ENCODE measurements around the gene GXYLT1.
"Not testable (repeated sequence)": the region's sequence is repeated elsewhere in the genome, so short reads cannot be mapped to it uniquely, and the experiment has no call there.

GXYLT1 gene

DNA sequence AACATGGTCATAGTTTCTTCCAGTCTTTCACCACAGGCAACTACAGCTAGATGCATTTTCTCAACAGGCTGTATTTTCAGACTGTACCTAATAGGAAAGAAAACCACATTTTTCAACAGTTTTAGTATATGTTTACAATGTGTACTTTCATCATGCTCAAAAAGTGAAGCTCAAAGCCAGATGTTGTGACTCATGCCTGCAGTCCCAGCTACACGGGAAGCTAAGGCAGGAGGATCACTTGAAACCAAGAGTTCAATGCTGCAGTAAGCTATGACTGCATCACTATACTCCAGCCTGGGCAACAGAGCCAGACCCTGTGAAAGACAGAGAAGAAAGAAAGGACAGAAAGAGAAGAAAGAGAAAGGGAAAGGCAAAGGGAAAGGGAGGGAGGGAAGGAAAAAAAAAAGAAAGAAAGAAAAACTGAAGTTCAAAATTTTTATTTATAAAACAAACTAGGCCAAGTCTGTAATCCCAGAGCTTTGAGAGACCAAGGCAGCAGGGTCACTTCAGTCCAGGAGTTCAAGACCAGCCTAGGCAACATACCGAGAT is 25.5 kb downstream of the GXYLT1 start:
- DNase-seq (ENCODE audit: low spot score) (no peak), ATAC-seq (ENCODE audit: low read depth) (no peak)
- no peak overlapping the region for H3K4me3 ChIP-seq (ENCODE audit: severe bottlenecking)
- H3K36me3 ChIP-seq (ENCODE audit: low read depth) = peaks cover 19% of the 10 kb centered on the region
- TF ChIP-seq, protein P1, sequence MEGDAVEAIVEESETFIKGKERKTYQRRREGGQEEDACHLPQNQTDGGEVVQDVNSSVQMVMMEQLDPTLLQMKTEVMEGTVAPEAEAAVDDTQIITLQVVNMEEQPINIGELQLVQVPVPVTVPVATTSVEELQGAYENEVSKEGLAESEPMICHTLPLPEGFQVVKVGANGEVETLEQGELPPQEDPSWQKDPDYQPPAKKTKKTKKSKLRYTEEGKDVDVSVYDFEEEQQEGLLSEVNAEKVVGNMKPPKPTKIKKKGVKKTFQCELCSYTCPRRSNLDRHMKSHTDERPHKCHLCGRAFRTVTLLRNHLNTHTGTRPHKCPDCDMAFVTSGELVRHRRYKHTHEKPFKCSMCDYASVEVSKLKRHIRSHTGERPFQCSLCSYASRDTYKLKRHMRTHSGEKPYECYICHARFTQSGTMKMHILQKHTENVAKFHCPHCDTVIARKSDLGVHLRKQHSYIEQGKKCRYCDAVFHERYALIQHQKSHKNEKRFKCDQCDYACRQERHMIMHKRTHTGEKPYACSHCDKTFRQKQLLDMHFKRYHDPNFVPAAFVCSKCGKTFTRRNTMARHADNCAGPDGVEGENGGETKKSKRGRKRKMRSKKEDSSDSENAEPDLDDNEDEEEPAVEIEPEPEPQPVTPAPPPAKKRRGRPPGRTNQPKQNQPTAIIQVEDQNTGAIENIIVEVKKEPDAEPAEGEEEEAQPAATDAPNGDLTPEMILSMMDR (IDR thresholded peaks at IDR 0.05; ENCODE audit: poor library complexity, severe bottlenecking) = no peak
- H3K27ac ChIP-seq (ENCODE audit: poor library complexity, severe bottlenecking) = no peak overlapping the region
- H3K9me3 ChIP-seq (ENCODE audit: severe bottlenecking) = no peaks in the 10 kb centered on the region
- H3K4me1 ChIP-seq (ENCODE audit: insufficient read depth, poor library complexity, severe bottlenecking) = no peaks in the 10 kb centered on the region
- no peaks in the 10 kb centered on the region for H3K27me3 ChIP-seq (ENCODE audit: insufficient read depth, poor library complexity, severe bottlenecking)

DNA sequence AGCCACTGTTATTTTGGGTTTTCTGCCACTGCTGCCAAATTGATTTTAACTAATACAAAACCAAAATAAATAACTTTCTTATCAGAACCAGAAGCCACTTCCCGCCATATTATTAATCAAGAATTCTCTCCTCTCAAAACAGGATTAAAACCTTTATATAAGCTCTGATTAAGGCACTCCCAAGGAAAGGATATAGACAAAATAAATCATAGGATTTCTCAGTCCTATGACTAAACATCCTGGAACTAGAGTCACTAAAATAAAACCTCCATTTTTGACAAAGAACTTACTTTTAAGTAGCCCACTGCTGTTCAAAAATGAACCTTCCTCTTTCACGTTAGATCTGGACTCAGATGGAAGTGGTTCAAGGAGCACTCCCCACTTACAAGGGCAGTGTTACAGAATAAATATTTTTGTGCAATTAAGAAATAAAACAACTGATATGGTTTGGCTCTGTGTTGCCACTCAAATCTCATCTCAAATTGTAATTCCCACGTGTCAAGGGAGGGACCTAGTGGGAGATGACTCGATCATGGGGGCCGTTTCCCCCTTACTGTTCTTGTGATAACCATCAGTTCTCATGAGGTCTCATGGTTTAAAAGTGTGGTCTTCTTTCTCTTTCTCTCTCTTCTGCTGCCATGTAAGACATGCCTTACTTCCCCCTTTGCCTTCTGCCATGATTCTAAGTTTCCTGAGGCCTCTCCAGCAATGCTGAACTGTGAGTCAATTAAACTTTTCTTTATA is 26.4 kb downstream of the GXYLT1 start:
- Histone ChIP-seq H3K36me3 (ENCODE audit: low read depth) (peaks cover 19% of the 10 kb centered on the region), H3K9me3 (ENCODE audit: severe bottlenecking) (no peaks in the 10 kb centered on the region), H3K27ac (ENCODE audit: poor library complexity, severe bottlenecking) (no peak overlapping the region), H3K4me3 (ENCODE audit: severe bottlenecking) (no peak overlapping the region), H3K27me3 (ENCODE audit: insufficient read depth, poor library complexity, severe bottlenecking) (no peaks in the 10 kb centered on the region), H3K4me1 (ENCODE audit: insufficient read depth, poor library complexity, severe bottlenecking) (no peaks in the 10 kb centered on the region)
- ATAC-seq (ENCODE audit: low read depth) (no peak), DNase-seq (ENCODE audit: low spot score) (no peak)
- TF ChIP-seq, protein P1 (IDR thresholded peaks at IDR 0.05; ENCODE audit: poor library complexity, severe bottlenecking) = no peak

DNA sequence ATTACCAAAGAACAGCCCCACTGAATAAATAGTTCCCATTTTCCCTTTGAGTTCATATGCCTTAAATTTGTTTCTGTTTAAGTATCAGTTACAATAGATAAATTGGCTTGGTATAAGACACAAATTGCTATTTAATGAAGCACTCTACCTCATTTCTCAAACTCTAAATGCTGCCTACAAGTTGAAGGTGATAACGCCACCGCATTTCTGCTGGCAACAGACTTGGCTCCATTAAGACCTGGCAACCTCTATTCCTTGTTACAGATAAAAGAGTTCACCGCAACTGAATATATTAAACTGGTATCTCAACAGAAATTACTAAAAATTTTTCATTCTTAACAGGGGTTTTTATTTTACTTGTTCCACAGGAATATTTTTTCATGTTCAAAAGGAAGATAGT is 35.6 kb downstream of the GXYLT1 start:
- Histone ChIP-seq H3K9me3 (ENCODE audit: severe bottlenecking) (no peaks in the 10 kb centered on the region), H3K27ac (ENCODE audit: poor library complexity, severe bottlenecking) (no peak overlapping the region), H3K4me3 (ENCODE audit: severe bottlenecking) (no peak overlapping the region), H3K27me3 (ENCODE audit: insufficient read depth, poor library complexity, severe bottlenecking) (no peaks in the 10 kb centered on the region), H3K4me1 (ENCODE audit: insufficient read depth, poor library complexity, severe bottlenecking) (no peaks in the 10 kb centered on the region), H3K36me3 (ENCODE audit: low read depth) (peaks cover 18% of the 10 kb centered on the region)
- ATAC-seq (ENCODE audit: low read depth) (no peak), DNase-seq (ENCODE audit: low spot score) (no peak)
- TF ChIP-seq, protein P1 (IDR thresholded peaks at IDR 0.05; ENCODE audit: poor library complexity, severe bottlenecking) = no peak

DNA sequence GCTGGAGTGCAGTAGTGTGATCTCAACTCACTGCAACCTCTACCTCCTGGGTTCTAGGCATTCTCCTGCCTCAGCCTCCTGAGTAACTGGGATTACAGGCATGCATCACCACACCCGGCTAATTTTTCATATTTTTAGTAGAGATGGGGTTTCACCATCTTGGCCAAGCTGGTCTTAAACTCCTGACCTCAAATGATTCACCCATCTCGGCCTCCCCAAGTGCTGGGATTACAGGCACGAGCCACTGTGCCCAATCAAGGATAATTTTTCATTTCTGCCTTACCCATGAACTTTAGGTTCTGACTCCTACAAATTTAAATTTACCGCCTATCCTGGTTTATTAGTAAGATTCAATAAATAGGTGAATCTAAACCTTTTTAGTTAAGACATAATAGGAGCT is 37.9 kb downstream of the GXYLT1 start:
- peaks cover 18% of the 10 kb centered on the region for H3K36me3 ChIP-seq (ENCODE audit: low read depth)

DNA sequence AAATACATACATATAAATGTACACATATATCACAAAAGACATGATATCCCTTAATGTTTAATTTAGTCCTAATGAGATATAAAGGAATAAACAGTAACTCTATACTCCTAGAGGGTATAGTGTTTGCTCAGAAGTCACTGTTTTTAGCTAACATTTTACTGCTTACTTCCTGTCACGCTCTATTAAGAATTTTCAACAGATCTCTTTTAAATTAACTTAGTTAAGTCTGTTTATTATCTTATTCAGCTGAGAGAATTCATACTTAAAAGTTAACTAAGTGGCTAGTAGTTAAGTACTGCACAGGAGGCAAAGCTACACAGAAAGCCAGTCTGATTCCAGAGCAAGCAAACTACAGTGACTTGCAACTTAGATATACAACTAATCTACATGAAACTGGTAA is 39.9 kb downstream of the GXYLT1 start:
- H3K4me1 ChIP-seq (ENCODE audit: insufficient read depth, poor library complexity, severe bottlenecking) = peaks cover 3% of the 10 kb centered on the region
- no peaks in the 10 kb centered on the region for H3K27me3 ChIP-seq (ENCODE audit: insufficient read depth, poor library complexity, severe bottlenecking)
- TF ChIP-seq, protein P1 (IDR thresholded peaks at IDR 0.05; ENCODE audit: poor library complexity, severe bottlenecking) = no peak
- H3K36me3 ChIP-seq (ENCODE audit: low read depth) = peaks cover 23% of the 10 kb centered on the region
- H3K9me3 ChIP-seq (ENCODE audit: severe bottlenecking) = peaks cover 2% of the 10 kb centered on the region
- no peak for ATAC-seq (ENCODE audit: low read depth)
- H3K27ac ChIP-seq (ENCODE audit: poor library complexity, severe bottlenecking) = no peak overlapping the region
- no peak overlapping the region for H3K4me3 ChIP-seq (ENCODE audit: severe bottlenecking)
- no peak for DNase-seq (ENCODE audit: low spot score)

More for the DNA sequence above, 37.9 kb downstream of the GXYLT1 start:
- not testable (repeated sequence) for H3K9me3 ChIP-seq (ENCODE audit: severe bottlenecking); DNase-seq (ENCODE audit: low spot score); H3K27me3 ChIP-seq (ENCODE audit: insufficient read depth, poor library complexity, severe bottlenecking); ATAC-seq (ENCODE audit: low read depth); H3K4me3 ChIP-seq (ENCODE audit: severe bottlenecking); H3K27ac ChIP-seq (ENCODE audit: poor library complexity, severe bottlenecking); H3K4me1 ChIP-seq (ENCODE audit: insufficient read depth, poor library complexity, severe bottlenecking)

Measured in RWPE2 (cell line).